SKM-1 treated with dmso at 0.1 percent for 144 hours (cell line): ENCODE measurements around the gene SSBP1.
A peak's percentile ranks its signal among the peaks of the same experiment; 100 is the strongest.
"Not testable (repeated sequence)": the region's sequence is repeated elsewhere in the genome, so short reads cannot be mapped to it uniquely, and the experiment has no call there.

Source experiments
- DNase-seq: peaks from one replicate; lab custom pipeline; 2025; ENCODE audit not compliant: unreplicated experiment; lab: John Stamatoyannopoulos, UW

SSBP1 gene

GRCh38 chr7:141709318-141709717 is 28.8 kb upstream of the SSBP1 start:
- DNase-seq, result no peak

GRCh38 chr7:141709749-141710148 is 28.4 kb upstream of the SSBP1 start:
- no peak for DNase-seq

GRCh38 chr7:141710301-141710700 is 27.9 kb upstream of the SSBP1 start:
- DNase-seq, result no peak

GRCh38 chr7:141712603-141713255 is 25.4 kb upstream of the SSBP1 start:
- no peak for DNase-seq

- DNase-seq, result no peak
These were observed 24.3 kb upstream of the SSBP1 start for GRCh38 chr7:141713890-141714289.

- no peak for DNase-seq
These were observed 23.6 kb upstream of the SSBP1 start for GRCh38 chr7:141714571-141714970.

GRCh38 chr7:141715018-141715417 is 23.1 kb upstream of the SSBP1 start:
- DNase-seq, result no peak

GRCh38 chr7:141715794-141716689 is 22.1 kb upstream of the SSBP1 start:
- no peak for DNase-seq

GRCh38 chr7:141717450-141717849 is 20.7 kb upstream of the SSBP1 start:
- DNase-seq, result no peak

- DNase-seq, result no peak
These were observed 15.6 kb upstream of the SSBP1 start for GRCh38 chr7:141722529-141722928.

- DNase-seq, result no peak
These were observed 9.1 kb upstream of the SSBP1 start for GRCh38 chr7:141729020-141729419.

GRCh38 chr7:141731476-141732149 is 6.5 kb upstream of the SSBP1 start:
- no peak for DNase-seq

- peak; percentile 7 for DNase-seq
These were observed 881 bp upstream of the SSBP1 start for GRCh38 chr7:141737118-141737835.

GRCh38 chr7:141738592-141739013 is 445 bp downstream of the SSBP1 start:
- DNase-seq, result no peak

- DNase-seq, result no peak
These were observed 1.1 kb downstream of the SSBP1 start for GRCh38 chr7:141739250-141739649.

- no peak for DNase-seq
These were observed 4.1 kb downstream of the SSBP1 start for GRCh38 chr7:141742229-141742628.

- no peak for DNase-seq
These were observed 6.0 kb downstream of the SSBP1 start for GRCh38 chr7:141744131-141744530.

- DNase-seq, result no peak
These were observed 10.2 kb downstream of the SSBP1 start for GRCh38 chr7:141748396-141748795.

- DNase-seq, result not testable (repeated sequence)
These were observed 13.7 kb downstream of the SSBP1 start for GRCh38 chr7:141751904-141752303.

- no peak for DNase-seq
These were observed 14.5 kb downstream of the SSBP1 start for GRCh38 chr7:141752634-141753033.

GRCh38 chr7:141754939-141755338 is 16.8 kb downstream of the SSBP1 start:
- DNase-seq, result peak; percentile 32
